CMK (cell line): ENCODE data around the gene HIGD1A.

Experiments used
- DNase-seq: peaks from one replicate; pipeline ENCODE4 v3.0.0-alpha.2; 2010; ENCODE audit warnings: low read depth

The HIGD1A gene

DNA sequence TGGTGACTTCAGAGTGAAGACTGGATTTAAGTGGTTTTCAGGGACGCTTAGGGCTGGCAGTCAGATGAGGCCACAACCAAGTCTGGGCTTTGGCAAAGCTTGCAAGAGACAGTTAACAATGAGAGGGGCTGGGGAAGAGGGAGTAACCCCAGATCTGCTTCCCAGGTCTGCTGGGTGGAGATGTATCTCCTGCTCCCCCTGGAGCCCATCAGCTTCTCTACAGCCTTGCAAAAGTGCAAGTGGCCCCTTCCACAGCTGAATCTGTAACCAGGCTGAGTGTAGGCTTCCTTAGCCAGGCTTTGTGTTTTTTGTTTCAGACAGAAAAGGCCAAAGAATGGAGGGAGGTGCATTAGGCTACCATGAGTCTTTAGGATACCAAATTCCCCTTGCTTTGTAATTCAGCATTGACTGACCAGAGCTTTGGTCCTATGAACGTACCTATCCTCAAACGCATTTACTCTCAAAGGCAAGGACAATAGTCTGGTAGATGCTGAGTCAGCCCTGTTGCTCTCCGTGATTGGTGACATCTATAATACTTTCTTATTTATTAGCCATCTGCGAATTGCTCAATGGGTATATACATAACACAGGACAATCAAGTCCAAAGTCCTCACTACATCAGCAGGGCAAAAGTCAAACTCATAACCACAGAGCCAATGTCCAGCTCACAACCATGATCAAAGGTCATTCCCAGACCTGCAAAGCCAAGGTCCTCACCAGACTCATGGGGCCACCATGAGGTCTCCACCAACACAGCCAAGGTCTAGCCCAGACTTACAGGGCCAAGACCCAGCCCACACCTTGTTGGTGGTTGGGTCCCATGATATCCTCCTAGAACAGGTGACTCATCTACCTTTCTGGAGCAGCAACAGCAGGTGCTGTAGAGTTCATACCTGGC is 48.4 kb downstream of the HIGD1A start:
- DNase-seq = no peak

DNA sequence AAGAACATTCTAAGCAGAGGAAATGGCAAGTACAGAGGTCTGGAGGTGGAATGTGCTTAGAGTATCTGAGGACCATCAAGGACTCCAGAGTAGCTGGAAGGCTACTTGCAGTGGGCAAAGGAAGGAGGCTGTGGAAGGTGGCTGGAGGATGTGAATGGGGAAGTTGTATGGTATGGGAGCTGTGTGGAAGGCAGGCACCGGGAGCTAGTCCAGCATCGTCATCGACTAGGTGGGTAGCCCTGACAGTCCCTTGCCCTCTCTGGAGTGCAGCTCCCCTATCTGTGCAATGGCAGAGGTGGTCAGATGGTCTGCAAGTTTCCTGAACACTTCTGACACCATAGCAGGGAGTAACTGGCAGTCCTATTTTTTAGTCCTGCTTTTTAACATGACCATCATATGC is 50.5 kb downstream of the HIGD1A start:
- no peak for DNase-seq

DNA sequence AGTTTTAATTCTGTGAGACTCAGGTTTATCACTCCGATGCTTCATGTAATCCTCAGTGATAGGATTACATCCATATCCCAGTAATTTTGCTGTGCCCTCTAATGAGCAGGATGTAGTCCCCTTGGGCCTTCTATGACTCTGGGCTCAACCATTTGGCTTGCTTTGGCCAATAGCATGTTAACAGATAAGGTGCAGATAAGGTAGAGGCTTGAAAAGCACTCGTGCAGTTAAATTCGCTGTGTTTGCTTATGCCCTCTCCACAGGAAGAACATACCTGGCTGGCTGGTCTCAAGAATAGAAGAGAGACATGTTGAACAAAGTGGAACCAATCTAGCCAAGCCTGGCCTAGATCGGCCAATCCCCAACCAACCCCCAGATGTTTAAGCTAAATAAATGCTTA is 51.3 kb downstream of the HIGD1A start:
- no peak for DNase-seq

DNA sequence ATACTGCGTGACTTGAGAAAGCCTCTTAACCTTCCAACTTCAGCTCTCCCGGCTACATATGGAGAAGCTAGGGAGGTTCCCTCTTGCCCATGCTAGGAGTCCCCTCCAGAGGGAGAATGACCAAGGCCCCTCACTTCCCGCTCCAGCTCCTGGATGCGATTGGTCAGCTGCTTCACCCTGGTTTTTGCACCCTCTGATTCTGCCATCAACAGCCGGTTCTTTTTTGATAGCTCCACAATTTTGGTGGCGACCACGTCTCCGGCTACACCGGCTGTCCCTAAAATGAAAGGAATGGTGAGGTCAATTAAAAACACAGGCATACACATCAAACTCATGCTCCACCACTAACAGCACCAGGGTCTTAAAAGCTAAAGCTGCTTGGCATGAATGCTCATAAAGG is 51.8 kb downstream of the HIGD1A start:
- no peak for DNase-seq

DNA sequence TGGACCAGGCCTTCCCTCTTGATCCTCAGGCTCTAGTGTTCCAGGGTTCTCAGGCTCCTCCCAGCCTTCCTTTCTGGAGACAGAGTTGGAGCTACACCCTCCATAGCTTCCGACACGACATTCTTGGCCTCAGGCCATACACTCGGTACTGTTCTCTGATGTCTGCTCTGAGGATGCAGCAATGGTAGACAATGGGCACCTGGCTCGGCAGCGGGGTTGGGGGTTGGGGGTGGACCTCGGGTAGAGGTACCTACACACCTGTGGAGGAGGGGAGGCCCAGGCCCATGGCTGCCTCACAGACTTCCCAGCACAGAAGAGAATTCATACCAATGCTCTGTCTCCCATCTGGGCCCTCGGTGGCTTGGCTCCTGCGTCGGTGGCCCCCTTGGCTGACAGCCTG is 52.7 kb downstream of the HIGD1A start:
- DNase-seq = no peak

GRCh38 chr3:42750834-42751233 is 53.5 kb downstream of the HIGD1A start:
- DNase-seq = no peak

- no peak for DNase-seq
Observed at GRCh38 chr3:42749753-42750231, 54.5 kb downstream of the HIGD1A start.

- no peak for DNase-seq
Observed at GRCh38 chr3:42749025-42749752, 55.1 kb downstream of the HIGD1A start.

DNA sequence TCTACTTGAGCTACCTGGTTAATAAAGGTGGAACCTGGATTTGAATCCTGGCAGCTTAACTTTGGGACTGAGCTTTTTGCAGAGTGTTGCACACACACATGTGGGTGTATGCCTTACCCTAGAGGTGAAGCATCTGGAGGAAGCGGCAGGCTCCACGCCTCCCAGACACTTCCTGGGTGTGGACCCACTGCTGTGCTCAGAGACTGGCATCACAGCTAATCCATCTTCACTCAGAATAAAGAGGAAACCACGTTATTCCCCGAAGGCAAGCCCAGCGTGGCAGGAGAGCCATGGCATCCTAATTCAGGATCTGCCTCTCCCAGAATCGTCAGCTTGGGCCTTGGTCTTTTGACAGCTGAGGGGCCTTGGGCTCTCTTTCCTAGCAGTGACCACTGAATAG is 56.7 kb downstream of the HIGD1A start:
- no peak for DNase-seq

DNA sequence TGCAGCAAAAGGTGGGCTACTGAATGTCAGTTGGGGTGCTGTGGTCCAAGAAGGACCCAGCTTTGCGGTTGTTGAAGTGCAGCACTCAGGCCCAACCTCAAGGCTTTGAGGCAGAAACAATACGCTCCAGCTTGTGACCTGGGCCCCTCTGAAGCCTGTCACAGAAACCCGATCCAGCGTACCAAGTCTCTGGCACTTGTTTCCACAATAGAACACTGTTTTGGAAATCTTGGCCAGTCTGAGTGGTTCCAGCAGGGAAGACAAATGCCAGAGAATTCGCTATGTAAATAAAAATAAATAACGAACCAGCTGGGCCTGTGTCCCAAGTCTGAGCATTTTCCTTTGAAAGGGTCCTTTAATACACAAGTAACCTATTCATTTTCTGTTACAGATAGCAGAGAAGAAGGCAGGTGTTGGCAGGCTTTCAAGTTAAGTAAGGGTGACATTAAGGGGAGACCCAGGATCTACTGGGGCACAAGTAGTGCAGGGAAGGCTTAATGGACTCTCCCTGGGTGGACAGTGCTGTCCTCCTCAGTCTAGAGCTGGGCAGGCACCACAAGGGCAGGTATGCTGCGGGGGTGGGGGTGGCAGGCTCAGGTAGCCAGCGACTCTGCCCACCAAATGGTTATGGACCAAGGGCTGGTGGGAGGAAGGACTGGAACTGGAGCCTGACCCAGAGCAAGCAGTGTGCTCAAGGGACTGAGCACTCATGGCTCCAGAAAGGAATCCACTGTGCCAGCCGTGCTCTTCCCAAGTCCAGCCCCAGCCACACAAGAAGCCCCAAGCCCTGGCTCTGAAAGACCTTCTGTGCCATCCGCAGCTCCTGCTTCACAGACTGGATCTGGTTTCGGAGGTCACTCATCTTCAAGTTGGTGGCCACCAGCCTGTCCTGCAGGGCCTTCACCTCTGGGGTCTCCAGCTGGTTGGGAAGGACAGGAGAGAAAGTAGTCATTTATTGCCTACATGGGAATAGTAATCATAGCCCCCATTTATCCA is 57.5 kb downstream of the HIGD1A start:
- DNase-seq = no peak

GRCh38 chr3:42745776-42746454 is 58.4 kb downstream of the HIGD1A start:
- no peak for DNase-seq

- no peak for DNase-seq
Observed at GRCh38 chr3:42745291-42745745, 59.0 kb downstream of the HIGD1A start.

- no peak for DNase-seq
Observed at GRCh38 chr3:42743204-42743995, 60.9 kb downstream of the HIGD1A start.

DNA sequence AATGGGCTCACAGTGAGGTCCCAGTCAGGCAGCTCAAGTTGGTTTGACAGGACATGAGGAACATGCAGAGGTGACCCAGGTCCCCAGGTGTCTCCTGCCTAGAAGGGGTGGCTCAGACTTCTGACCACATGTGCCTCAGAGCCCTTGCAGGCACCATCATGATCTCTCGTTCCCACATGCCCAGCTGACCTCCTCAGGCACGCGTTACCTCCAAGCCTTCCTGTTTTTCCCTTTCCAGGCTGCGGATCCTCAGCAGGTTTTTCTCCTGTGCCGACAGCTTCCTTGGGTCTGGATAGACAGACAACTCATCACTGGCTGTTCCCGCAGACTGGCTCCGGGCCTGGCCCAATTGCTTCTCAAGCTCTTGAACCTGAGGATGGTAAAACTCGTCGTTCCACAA is 61.6 kb downstream of the HIGD1A start:
- no peak for DNase-seq

DNA sequence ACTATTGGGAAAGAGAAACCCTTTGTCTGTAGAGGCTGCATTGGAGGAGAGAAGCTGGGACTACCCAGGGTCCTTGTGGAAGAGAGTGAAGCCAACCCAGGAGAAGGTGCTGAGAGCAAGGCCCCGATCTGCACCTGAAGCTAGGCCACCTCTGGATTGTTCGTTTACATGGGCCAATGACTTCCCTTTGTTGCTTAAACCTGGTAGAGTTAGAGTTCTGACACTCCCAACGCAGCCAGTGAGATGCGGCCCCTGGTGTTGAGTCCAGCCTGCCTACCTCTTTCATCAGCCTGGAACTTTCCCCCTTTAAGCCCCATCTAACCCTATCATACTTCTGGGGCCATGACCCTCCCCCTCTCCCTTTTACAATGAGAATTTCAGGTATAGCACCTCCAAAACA is 62.0 kb downstream of the HIGD1A start:
- no peak for DNase-seq

DNA sequence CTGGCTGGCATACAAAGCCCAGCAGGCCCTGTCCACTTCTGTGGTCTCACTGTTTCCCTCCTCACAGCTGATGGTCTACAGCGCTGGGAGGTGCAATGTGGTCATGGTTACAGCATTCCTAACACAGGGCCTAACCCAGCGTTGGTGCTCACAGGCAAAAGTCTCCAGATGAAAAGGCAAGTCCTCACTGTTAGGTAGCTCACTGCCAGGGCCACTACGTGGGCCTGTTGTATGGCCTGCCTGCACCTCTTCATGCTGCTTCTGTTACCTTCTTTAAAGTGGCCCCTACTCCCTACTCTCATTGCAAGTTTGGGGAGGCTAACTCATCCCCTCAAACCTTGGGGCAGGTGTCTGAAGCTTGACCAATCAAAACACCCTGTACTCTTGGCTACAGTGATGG is 62.5 kb downstream of the HIGD1A start:
- DNase-seq = no peak

- no peak for DNase-seq
Observed at GRCh38 chr3:42739401-42740158, 64.7 kb downstream of the HIGD1A start.

GRCh38 chr3:42736531-42736930 is 67.8 kb downstream of the HIGD1A start:
- DNase-seq = no peak

- no peak for DNase-seq
Observed at GRCh38 chr3:42736081-42736480, 68.2 kb downstream of the HIGD1A start.

DNA sequence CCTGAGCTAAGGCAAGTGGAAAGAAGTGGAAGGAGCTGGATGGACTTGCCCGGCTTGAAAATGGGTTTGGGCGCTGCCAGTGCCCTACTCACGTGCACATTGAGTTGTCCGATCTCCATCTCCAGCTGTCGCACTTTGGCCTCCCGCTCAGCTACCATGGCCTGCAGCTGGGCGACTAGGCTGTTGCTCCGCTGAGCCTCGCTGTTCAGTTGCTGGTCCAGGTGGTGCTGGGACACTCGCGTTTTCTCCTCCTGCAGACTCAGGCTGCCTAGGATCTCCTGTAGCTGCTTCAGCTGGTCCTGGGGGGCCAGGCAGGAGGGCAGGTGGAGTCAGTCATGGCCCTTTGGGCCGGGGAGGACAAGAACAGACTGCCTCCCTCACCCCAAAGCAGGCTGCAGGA is 68.7 kb downstream of the HIGD1A start:
- no peak for DNase-seq
